Measurements from ENCODE around the gene CDH4.

DNA sequence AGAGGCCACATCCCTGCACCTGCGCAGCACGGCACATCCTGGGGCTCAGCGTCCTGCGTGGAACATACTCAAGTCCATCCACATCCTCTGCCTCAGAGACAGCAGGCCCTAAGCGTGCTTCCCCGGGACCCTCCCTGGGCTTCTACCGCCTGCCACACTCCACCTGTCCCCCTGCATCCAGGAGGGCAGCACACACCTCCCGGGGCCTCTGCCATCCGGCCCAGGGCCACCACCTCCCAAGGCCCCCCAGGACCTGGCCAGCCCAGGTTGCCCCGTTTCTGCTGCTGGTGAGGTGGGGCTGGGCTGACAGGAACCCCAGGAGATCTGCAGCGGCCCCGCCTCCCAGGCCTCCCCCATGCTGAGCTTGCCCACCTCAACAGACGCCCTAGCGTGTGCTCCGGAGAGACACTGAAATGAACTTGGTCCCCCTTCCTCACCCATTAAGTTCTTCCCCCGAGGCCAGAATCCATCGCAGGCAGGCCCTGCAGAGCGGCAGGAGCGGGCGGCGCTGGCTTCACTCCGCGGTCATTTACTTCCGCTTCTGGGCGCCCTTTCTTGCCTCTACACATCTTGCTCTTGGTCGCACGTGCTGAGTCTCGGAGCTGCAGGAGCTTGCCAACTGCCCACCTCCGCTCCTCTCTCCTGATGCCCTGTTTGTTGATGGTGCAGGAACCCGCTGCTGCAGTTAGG is 578.3 kb downstream of the CDH4 start:
- no peak for TF ChIP-seq GTF2A2 (tag; IDR thresholded peaks at IDR 0.05)
- no peak for TF ChIP-seq ZNF274 (IDR thresholded peaks at IDR 0.05; ENCODE audit: borderline replicate concordance, low read depth, low read length)
- no peak for TF ChIP-seq MXI1 (IDR thresholded peaks at IDR 0.05; ENCODE audit: low read depth, low read length)
- no peak for TF ChIP-seq KDM5B (IDR thresholded peaks at IDR 0.05; ENCODE audit: insufficient replicate concordance, low read depth, low read length)
- TF ChIP-seq TBL1XR1 (IDR thresholded peaks at IDR 0.05; ENCODE audit: low read length in 2 of 2), result no peak
- no peak for TF ChIP-seq ZKSCAN1 (IDR thresholded peaks at IDR 0.05; ENCODE audit: low read depth, low read length)
- TF ChIP-seq, protein P1, sequence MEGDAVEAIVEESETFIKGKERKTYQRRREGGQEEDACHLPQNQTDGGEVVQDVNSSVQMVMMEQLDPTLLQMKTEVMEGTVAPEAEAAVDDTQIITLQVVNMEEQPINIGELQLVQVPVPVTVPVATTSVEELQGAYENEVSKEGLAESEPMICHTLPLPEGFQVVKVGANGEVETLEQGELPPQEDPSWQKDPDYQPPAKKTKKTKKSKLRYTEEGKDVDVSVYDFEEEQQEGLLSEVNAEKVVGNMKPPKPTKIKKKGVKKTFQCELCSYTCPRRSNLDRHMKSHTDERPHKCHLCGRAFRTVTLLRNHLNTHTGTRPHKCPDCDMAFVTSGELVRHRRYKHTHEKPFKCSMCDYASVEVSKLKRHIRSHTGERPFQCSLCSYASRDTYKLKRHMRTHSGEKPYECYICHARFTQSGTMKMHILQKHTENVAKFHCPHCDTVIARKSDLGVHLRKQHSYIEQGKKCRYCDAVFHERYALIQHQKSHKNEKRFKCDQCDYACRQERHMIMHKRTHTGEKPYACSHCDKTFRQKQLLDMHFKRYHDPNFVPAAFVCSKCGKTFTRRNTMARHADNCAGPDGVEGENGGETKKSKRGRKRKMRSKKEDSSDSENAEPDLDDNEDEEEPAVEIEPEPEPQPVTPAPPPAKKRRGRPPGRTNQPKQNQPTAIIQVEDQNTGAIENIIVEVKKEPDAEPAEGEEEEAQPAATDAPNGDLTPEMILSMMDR (IDR thresholded peaks at IDR 0.05 in 2 of 3, conservative IDR thresholded peaks at IDR 0.05 in 1 of 3; ENCODE audit: insufficient read depth in 2 of 3, low read depth in 1 of 3, low read length in 3 of 3), result no peak
- TF ChIP-seq SNRNP70 (optimal IDR thresholded peaks at IDR 0.05; ENCODE audit: low read depth, low read length), result no peak
- no peak for TF ChIP-seq SUPT5H (IDR thresholded peaks at IDR 0.05)
